Putamen (tissue), 1 donor: Measurements from ENCODE around the gene SDF2.
"Not testable (repeated sequence)": the region's sequence is repeated elsewhere in the genome, so short reads cannot be mapped to it uniquely, and the experiment has no call there.

Experiments
- DNase-seq: peaks from one replicate; pipeline ENCODE4 v3.0.0-alpha.2; 2016; ENCODE audit warnings: low spot score

The SDF2 gene

DNA sequence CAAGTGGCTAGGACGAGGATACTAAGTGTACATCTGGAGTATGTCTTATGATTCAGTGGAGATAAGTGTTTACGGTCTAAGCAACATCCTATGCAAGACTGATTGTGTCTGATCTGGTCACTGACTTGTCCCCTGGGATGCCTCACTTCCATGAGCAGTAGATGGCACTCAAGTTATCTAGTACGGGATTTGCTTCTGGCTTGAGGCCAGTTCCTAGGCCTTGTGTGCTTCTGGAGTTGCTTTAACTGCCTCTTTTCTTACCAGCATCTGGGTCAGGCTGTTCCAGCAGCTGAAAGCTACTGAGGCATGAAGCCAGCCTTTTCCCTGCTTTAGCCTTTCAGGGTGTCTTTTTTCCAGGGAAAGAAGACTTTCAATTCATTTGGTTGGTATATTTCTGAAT is 23.3 kb upstream of the SDF2 start:
- peak; percentile 85 for DNase-seq

DNA sequence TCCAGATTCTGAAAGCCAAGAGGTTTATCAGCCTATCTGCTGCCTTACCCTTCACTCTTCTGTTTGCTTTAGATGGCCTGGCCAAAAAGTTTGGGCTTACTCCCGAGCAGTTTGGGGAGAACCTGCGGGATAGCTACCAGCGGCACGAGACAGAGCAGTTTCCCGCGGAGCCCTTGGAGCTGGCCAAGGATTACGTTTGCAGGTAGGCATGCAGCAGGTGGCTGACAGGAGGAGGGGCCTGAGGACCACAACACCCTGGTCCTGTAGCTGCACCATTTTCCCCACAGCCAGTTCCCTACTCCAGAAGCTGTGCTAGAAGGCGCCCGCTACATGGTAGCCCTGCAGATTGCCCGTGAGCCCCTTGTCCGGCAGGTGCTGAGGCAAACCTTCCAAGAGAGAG is 20.9 kb upstream of the SDF2 start:
- DNase-seq, result no peak

DNA sequence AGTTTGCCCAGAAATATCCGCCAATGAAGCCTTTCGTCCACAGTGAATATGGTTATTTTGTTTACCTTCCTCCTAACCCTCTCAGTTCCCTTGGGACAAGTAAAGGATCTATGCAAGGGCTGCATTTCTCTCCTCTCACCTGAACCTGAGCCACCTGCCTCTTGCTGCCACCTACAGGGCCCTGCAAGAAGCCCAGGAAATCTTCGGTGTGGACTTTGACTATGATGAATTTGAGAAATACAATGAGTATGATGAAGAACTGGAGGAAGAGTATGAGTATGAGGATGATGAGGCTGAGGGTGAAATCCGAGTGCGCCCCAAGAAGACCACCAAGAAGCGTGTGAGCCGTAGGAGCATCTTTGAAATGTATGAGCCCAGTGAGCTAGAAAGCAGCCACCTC is 14.3 kb upstream of the SDF2 start:
- no peak for DNase-seq

DNA sequence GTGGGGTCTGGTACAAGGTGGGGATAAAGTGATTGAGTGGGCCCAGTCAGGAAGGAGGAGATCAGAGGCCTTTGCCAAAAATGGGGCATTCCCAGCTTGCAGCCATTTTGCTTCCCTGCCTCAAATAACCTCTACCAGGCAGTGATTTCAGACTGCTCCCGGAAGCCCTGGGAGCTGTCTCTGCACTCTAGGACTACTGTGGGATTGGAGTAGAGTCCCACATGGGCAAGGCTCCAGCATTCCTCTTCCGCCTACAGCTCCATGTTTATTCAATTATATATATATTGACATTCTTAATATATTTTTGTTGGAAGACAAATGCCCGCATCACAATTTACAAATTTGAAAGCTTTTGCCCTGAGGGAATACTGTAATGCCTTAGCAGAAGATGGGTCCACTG is 13.8 kb upstream of the SDF2 start:
- no peak for DNase-seq

DNA sequence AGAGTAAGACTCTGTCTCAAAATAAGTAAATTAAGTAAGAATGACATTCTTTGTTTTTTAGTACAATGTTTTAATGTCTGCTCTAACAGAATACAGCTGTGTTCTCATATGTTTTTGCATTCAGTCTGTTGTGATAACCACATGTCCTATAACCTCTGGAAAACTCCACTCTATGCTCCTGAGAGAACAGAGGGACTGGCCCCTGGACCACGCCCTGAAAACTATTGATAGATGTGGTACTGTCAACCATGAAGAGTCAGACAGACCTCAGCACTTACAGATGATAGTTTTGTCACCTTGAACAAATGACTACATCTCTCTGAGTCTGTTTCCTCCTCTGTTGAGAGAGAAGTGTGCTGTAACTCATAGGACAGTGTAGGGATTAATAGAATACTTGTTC is 8.2 kb upstream of the SDF2 start:
- no peak for DNase-seq

DNA sequence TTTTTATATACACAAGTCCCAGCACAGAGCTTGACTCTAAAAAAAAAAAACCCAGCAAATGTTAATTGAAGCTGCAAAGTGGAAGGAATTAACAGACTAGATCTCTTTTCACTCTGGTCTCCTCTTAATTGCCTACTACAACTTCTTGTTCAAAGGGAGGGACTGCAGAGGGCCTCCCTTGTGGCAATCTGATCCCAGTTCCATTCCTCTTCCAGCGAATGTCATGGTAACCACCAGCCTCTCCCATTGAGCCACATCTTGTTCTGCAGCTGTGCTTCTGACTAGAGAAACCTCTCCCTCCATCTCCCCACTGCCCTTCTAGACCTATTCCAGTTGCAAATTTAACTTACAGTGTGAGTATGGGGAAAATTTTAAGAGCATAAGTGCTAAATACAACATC is 6.2 kb upstream of the SDF2 start:
- no peak for DNase-seq

DNA sequence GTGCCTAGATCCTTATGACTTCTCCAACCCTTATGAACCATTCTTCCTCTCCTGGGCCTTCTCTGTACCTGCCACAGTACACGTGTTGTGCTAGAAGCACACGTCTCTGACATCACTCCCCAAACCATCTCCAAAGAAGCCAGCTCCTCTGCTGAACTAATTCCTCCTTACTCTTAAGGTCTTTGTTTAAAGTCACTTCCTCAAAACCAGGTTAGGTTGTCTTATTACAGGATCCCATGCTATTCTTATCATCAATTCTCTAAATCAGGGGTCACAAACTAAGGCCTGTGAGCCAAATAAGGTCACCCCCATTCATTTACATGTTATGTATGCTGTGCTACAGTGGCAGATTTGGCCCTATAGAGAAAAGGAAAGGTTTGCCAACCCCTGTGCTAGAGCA is 4.3 kb upstream of the SDF2 start:
- no peak for DNase-seq

DNA sequence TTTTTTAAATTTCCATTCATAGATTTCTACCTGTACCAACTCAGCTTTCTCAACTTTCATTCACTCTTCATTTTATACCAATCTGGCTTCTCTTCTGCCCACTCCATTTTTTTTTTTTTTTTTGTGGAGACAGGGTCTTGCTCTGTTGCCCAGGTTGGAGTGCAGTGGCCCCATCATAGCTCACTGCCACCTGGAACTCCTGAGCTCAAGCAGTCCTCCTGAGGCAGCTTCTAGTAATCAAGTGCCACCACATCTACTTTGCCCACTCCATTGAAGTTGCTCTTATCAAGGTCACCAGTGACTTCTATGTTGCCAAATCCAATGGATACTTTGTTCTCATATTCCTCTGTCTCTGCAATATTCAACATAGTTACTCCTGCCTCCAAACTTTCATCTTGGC is 2.0 kb upstream of the SDF2 start:
- DNase-seq, result no peak

DNA sequence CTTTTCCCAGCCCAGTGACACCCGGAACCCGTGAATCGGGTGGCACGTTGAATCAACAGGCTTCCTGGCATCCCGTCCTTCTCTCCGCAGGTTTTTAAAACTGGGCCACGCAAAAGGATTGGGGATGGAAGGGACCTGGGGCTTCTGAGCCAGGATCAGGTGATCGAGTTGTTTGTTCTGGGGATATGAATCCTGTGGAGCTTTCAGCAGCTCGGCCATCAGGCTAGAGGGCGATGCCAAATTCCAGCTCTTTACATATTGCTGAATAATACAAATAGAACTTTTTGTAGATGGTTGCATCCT is 772 bp upstream of the SDF2 start:
- no peak for DNase-seq

DNA sequence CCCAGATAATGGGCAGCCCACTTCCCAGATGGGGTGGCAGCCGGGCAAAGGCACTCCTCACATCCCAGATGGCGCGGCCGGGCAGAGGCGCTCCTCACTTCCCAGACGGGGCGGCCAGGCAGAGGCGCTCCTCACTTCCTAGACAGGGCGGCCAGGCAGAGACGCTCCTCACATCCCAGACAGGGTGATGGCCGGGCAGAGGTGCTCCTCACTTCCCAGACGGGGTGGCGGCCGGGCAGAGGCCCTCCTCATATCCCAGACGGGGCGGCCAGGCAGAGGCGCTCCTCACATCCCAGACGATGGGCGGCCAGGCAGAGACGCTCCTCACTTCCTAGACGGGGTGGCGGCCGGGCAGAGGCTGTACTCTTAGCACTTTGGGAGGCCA is 2.2 kb downstream of the SDF2 start:
- DNase-seq, result not testable (repeated sequence)

DNA sequence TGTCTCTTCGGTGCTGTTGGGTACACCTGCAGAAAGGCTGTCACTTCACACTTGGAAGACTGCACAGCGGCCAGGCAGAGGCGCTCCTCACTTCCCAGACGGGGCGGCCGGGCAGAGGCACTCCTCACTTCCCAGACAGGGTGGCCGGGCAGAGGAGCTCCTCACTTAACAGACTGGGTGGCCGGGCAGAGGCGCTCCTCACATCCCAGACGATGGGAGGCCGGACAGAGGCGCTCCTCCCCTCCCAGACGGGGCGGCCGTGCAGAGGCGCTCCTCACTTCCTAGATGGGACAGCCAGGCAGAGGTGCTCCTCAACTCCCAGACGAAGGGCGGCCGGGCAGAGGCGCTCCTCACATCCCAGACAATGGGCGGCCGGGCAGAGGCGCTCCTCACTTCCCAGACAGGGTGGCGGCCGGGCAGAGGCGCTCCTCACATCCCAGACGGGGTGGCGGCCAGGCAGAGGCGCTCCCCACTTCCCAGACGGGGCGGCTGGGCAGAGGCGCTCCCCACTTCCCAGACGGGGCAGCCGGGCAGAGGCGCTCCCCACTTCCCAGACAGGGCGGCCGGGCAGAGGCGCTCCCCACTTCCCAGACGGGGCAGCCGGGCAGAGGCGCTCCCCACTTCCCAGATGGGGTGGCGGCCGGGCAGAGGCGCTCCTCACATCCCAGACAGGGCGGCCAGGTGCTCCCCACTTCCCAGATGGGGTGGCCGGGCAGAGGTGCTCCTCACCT is 2.8 kb downstream of the SDF2 start:
- not testable (repeated sequence) for DNase-seq

DNA sequence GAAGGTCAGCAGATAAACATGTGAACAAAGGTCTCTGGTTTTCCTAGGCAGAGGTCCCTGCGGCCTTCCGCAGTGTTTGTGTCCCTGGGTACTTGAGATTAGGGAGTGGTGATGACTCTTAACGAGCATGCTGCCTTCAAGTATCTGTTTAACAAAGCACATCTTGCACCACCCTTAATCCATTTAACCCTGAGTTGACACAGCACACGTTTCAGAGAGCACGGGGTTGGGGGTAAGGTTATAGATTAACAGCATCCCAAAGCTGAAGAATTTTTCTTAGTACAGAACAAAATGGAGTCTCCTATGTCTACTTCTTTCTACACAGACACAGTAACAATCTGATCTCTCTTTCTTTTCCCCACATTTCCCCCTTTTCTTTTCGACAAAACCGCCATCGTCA is 3.4 kb downstream of the SDF2 start:
- not testable (repeated sequence) for DNase-seq

DNA sequence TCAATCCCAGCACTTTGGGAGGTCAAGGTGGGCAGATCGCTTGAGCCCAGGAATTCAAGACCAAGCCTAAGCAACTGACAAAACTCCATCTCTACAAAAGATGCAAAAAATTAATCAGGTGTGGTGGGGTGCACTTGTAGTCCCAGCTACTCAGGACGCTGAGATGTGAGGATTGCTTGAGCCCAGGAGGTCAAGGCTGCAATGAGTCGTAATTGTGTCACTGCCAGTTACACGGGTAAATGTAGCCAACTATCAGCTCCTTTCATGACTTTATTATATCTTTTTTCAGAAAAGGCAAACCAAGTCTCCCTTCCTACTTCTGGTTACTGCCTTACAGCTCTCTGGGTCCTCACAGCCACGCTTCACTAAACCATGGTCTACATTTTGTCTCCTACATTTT is 4.0 kb downstream of the SDF2 start:
- no peak for DNase-seq

DNA sequence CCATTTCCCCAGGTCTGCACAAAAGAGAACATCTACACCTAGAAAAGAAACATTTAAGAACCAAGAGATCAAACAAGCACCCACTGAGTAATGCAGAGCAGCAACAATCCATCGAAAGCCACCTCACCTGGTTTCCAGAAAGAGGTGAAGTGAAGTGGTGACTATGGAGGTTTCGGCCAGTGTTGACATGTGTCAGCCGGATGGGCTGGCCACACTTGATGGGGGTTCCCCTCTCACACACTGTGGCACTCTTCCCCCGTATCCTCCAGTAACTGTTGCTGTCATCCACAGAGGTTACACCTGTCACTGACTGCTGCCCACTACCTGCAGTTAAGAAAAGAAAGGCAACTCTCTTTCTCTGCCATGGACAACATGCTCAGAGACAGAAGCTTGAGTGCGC is 6.5 kb downstream of the SDF2 start:
- no peak for DNase-seq

DNA sequence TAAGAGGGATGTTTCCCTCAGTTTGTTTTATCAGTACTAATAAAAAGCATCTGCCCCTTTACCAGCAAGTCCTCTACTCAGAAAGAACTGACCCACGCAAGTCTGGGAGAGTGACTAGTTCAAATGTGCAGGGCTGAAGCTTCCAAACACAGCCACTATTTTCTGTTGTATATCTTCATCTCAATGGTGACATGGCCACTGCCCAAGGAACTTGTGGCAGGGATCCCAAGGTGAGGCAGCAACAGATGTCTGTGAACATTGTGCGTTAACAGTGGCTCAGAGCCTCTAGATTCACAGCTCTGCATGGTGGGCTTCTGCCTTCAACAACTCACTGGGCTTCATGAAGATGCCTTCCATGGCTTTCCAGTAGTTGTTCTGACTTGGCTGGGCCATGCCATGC is 13.0 kb downstream of the SDF2 start:
- no peak for DNase-seq

DNA sequence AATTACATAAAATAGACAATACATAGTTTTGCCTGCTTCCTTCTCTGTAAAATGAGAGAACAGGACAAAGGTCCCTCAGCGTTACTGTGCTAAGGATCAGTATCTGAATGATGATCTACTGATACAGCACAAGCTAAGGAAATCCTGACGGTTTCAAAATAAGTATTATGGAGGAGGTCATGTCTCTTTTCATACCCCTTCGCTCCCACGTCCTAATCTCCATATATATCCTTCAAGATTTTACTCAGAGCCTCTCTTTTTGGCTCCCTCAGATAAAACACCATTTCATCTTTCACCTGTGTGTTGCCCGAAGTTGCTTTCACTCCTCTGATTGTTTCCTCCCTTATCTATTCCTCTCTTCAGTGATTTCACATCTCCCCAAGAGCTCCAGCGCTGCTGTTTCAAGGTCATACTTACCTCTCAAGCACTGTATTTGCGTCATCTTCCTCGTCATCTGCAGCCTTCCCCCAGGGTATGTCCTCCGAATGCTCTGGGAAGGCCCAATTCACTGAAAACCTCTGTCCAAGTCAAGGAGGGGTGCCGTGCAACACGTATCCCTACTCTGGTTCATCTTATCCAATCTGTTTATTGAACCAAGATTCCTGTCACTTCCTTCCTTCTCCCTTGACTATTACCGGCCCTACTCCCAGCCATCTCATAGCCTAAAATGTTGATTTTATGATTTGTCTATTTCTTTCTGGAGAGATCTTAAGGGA is 15.5 kb downstream of the SDF2 start:
- no peak for DNase-seq

DNA sequence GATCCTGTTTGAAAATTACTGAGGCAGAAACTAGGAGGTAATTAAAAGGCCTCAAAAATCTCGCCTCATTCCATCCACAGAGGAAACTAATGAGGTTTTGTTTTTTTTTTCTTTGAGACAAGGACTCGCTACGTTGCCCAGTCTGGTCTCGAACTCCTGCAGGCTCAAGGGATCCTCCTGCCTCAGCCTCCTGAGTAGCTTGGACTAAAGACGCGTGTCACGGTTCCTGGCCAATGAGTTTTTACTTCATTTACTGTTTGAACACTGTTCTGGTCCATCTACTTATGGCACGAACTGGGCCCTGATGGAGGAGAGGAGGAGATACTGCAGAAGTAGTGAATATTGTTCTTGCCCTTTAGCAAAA is 16.1 kb downstream of the SDF2 start:
- DNase-seq, result no peak

DNA sequence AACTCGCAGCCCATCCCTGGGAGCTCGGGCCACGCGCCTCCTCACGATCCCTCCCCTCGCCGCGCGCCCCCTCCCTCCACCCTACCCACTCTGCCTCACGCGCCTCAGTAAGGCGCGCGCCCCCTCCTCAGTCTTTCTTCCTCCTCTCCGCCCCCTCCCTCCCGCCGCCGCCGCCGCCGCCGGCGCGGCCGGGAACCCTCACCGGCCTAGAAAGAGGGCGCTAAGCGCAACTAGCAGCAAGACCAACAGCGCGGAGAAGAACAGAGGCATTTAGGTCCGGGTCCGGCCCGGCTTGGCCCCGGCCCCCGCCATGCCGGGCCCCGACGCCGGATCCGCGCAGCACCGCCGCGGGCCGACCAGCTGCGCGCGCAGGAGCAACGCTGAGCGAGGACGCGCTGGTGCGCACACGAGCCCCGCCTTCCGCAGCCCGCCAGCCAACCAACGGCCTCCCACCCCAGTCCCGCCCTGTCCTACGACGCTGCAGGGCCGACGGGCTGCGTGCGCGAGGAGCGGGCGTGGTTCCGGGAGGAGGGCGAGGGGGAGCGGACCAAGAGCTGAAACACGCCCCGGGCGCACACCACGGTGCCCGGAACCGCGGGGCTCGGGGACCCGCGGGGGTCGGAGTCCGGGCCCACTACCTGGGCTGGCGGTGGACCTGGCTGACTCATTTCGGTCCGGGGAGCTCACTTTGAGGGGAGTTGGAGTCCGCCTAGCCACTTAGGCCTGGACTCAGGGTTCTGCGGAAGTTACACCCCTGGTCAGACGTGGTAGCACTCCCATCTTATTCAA is 16.7 kb downstream of the SDF2 start, which contains the start of gene BLTP2:
Gene BLTP2, minus strand, starts transcription at position 372 of the 789 bp plus-strand sequence. Its CDS starts 102 bp downstream, at position 270.
- DNase-seq, result peak; percentile 96

DNA sequence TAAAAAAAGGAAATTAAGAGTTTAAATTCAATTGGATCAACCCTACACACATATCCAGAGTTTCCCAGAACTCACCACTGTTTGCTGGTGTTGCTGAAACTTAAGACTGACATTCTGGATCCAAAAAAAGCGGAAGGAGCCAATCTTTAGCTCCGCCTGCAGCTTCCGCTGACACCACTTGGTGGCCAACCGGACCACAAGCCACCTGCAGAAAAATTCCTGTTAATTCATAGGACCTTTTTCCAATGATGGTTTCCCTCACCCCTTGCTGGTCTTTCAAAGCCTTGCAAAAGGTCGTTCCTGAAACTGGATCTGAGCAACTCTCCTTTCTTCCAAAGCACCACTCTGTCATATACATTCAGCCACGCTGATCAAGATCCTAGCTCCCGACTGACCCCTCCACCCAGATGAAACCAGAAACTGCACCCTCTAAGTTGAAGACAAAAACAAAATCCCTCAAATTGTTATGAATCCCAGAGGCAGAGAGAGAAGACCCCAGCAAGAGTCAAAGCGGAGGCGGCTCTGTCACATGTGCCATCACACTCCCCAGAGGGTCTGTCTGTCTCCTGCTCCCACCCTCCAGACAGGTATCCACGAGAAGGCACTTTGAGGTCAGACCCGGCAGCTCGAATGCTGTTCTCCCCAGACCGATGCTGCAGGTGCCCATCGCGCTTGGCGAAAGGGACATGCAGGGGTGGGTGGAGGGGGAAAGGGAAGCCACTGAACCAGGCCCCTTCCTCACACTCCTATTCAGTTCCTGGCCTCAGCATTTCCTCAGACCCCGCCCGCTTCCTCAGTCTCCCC is 17.5 kb downstream of the SDF2 start:
- no peak for DNase-seq

DNA sequence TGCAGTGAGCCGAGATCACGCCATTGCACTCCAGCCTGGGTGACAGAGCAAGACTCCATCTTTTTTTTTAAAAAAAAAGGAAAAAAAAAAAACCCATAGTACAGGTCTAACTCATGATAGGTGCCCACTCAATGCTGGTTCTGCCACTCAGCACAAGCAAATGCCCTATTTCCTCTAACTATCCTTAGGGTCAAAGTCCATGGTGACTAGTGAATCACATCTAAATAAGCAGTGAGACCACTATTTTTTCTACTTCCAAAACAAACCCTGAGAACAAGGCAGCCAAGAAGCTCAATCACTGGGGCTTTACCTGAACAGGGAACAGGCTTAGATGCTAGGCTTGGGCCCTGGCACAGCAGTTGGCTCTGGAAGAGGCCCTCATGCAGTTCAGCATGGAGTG is 20.1 kb downstream of the SDF2 start:
- DNase-seq, result no peak

DNA sequence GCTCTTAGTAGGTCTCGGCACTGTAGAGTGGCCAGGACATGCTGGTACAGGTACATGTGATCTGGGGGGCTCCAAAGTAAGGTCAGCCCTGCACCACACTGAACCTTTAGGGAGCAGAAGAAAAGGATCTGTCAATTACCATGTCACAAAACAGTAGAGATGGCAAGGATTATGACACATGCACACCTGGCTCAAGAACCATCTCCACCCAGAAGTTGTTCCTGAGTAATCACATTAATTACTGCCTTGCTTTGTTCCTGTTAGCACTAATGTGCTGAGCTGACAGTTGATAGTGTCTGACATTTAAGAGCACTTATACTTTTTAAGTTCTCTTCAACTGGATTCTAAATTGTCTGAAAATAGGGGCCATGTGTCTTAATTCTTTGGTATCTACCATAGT is 26.2 kb downstream of the SDF2 start:
- no peak for DNase-seq

DNA sequence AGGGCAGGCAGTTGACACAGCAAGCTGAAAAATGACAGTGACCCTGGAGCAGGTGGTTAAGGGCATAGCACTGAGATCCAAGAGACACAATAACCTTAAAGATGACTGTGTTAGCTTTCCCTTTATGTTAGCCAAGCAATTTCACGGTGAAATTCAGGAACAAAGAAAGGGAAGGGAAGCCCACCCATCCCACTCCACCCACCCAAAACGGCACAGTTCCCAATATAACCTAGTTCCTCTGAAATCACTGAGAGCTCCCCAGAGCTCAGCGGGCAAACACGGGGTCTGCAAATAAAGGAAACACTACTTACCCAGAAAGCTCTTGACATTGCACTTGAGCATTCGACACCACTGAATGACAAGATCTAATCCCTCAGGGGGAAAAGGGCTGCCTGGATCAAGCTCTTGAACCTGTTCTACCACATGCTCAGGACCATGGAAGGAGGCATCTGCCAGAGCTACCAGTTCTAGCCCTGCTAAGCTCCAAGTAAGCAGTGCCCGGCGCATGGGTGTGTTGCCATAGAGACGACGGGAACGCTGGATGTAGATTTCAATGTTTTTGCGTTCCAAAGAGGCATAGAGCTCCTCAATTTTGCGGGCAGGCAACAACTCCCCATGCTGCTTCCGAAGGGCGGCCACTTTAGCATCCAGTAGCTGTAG is 27.4 kb downstream of the SDF2 start:
- no peak for DNase-seq
